Liver (tissue), 9 donors: ENCODE measurements around the gene LINS1. TPM values are rescaled to one million over a fixed set of nuclear protein-coding genes. Genes with fewer than 3 reads are reported as not detected.

Experiments
- DNase-seq: peaks from one replicate; pipeline ENCODE4 v3.0.0-alpha.2; 2017; ENCODE audit warnings: low spot score
- H3K27ac ChIP-seq, 2 donors: one replicate each; pipeline ENCODE4 v1.7.0; 2013; ENCODE audit warnings: inconsistent platforms in 2 of 2, low read length in 2 of 2, control low read depth in 1 of 2, low read depth in 1 of 2, mild to moderate bottlenecking in 1 of 2
- H3K27me3 ChIP-seq, 4 donors: one replicate each; pipeline versions ENCODE4 v1.6.1 to v1.7.0; 2013; ENCODE audit warnings: low read length in 3 of 4, inconsistent platforms in 1 of 4, mild to moderate bottlenecking in 1 of 4, moderate library complexity in 1 of 4; ENCODE audit not compliant: control insufficient read depth in 4 of 4, insufficient read depth in 4 of 4
- H3K36me3 ChIP-seq, 4 donors: one replicate each; pipeline versions ENCODE4 v1.6.1 to v1.7.0; 2013; ENCODE audit warnings: low read length in 3 of 4, mild to moderate bottlenecking in 3 of 4, low read depth in 1 of 4, moderate library complexity in 1 of 4; ENCODE audit not compliant: control insufficient read depth in 4 of 4, insufficient read depth in 3 of 4
- H3K4me1 ChIP-seq, 4 donors: one replicate each; pipeline versions ENCODE4 v1.6.1 to v1.7.0; 2013; ENCODE audit warnings: low read length in 3 of 4, mild to moderate bottlenecking in 3 of 4, moderate library complexity in 1 of 4; ENCODE audit not compliant: control insufficient read depth in 4 of 4, insufficient read depth in 4 of 4
- H3K4me3 ChIP-seq, 3 donors: one replicate each; pipeline versions ENCODE4 v1.6.1 to v1.7.0; 2013; ENCODE audit warnings: low read length in 3 of 3, control low read depth in 1 of 3, low read depth in 1 of 3, mild to moderate bottlenecking in 1 of 3
- H3K9ac ChIP-seq, 2 donors: one replicate each; pipeline ENCODE4 v1.7.0; 2013; ENCODE audit warnings: low read length in 2 of 2, mild to moderate bottlenecking in 2 of 2, moderate library complexity in 2 of 2, control low read depth in 1 of 2, low read depth in 1 of 2
- H3K9me3 ChIP-seq, 4 donors: one replicate each; pipeline versions ENCODE4 v1.6.1 to v1.7.0; 2013; ENCODE audit warnings: low read length in 3 of 4; ENCODE audit not compliant: control insufficient read depth in 4 of 4
- HNF4A ChIP-seq, 2 donors: conservative IDR thresholded peaks; 2 replicates each; pipeline ENCODE4 v1.6.1; 2016; ENCODE audit warnings: antibody characterized with exemption in 2 of 2, mild to moderate bottlenecking in 2 of 2
- JUND ChIP-seq, 2 donors: IDR thresholded peaks; 2 replicates each; pipeline ENCODE4 v1.6.1; 2016; ENCODE audit warnings: antibody characterized with exemption in 2 of 2
- NR2F2 ChIP-seq: IDR thresholded peaks from 2 replicates; pipeline ENCODE4 v1.6.1; 2016; ENCODE audit warnings: antibody characterized with exemption
- RAD21 ChIP-seq, 2 donors: IDR thresholded peaks; 2 replicates each; pipeline ENCODE4 v1.6.1; 2016; ENCODE audit warnings: antibody characterized with exemption in 2 of 2, mild to moderate bottlenecking in 2 of 2
- RXRA ChIP-seq, 2 donors: IDR thresholded peaks; 2 replicates each; pipeline ENCODE4 v1.6.1; 2017 to 2018; ENCODE audit warnings: antibody characterized with exemption in 2 of 2, mild to moderate bottlenecking in 1 of 2
- SP1 ChIP-seq: IDR thresholded peaks from 2 replicates; pipeline ENCODE4 v1.6.1; 2018; ENCODE audit warnings: antibody characterized with exemption, mild to moderate bottlenecking
- TAF1 ChIP-seq: conservative IDR thresholded peaks from 2 replicates; pipeline ENCODE4 v1.6.1; 2016; ENCODE audit warnings: antibody characterized with exemption, mild to moderate bottlenecking
- YY1 ChIP-seq: IDR thresholded peaks from 2 replicates; pipeline ENCODE4 v1.6.1; 2016; ENCODE audit warnings: antibody characterized with exemption, mild to moderate bottlenecking
- WGBS: extraction: QIAGEN DNeasy Blood & Tissue Kit; methylation state at CpG from one replicate; pipeline ENCODE4 v1.1.7; 2013; 5-methylcytosine and 5-hydroxymethylcytosine counted together
- polyA plus RNA-seq, 2 donors: library from polyadenylated mRNA; stranded (reverse) in 1 of 2; unstranded in 1 of 2; fragments of 200-250 nt in 1 of 2; fragments of >200 nt in 1 of 2; fragmentation: Nextera tagmentation in 1 of 2; extraction: Ambion mirVana in 1 of 2; gene quantifications; one replicate each; pipeline versions ENCODE4 v1.2.1 to v1.2.3, GENCODE V29; 2013 to 2015
- total RNA-seq, 2 donors: library from RNA; depleted of rRNA; stranded (reverse); fragments of >200 nt; gene quantifications; one replicate each; pipeline ENCODE4 v1.2.3, GENCODE V29; 2014
- TF ChIP-seq, protein P1 (sequence below): IDR thresholded peaks from 2 replicates; pipeline ENCODE4 v1.6.1; 2016; ENCODE audit warnings: antibody characterized with exemption, mild to moderate bottlenecking
- TF ChIP-seq, protein P2 (sequence below): fragments of 150-350 bp; IDR thresholded peaks from 2 replicates; pipeline ENCODE4 v1.5.1; 2017; ENCODE audit warnings: improper control_type of control experiment, low read depth, low read length; ENCODE audit not compliant: missing input control
- TF ChIP-seq, protein P3 (sequence below): IDR thresholded peaks from 2 replicates; pipeline ENCODE4 v1.6.1; 2016; ENCODE audit warnings: antibody characterized with exemption
- donor health status: healthy.
- donor health status: healthy.
- donor health status: healthy.
- donor health status: healthy.
- donor health status: healthy.

Gene LINS1
- total and polyA plus RNA-seq, 4 donors: 2.9 to 9.1 (median 6.3) TPM

- TF ChIP-seq, protein P1, sequence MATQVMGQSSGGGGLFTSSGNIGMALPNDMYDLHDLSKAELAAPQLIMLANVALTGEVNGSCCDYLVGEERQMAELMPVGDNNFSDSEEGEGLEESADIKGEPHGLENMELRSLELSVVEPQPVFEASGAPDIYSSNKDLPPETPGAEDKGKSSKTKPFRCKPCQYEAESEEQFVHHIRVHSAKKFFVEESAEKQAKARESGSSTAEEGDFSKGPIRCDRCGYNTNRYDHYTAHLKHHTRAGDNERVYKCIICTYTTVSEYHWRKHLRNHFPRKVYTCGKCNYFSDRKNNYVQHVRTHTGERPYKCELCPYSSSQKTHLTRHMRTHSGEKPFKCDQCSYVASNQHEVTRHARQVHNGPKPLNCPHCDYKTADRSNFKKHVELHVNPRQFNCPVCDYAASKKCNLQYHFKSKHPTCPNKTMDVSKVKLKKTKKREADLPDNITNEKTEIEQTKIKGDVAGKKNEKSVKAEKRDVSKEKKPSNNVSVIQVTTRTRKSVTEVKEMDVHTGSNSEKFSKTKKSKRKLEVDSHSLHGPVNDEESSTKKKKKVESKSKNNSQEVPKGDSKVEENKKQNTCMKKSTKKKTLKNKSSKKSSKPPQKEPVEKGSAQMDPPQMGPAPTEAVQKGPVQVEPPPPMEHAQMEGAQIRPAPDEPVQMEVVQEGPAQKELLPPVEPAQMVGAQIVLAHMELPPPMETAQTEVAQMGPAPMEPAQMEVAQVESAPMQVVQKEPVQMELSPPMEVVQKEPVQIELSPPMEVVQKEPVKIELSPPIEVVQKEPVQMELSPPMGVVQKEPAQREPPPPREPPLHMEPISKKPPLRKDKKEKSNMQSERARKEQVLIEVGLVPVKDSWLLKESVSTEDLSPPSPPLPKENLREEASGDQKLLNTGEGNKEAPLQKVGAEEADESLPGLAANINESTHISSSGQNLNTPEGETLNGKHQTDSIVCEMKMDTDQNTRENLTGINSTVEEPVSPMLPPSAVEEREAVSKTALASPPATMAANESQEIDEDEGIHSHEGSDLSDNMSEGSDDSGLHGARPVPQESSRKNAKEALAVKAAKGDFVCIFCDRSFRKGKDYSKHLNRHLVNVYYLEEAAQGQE: no peak
- TF ChIP-seq SP1 (no peak), TAF1 (no peak)
These were observed 21.6 kb downstream of the LINS1 start (continued) for GRCh38 chr15:100580414-100580813.

- no peak overlapping the region for H3K27ac ChIP-seq
- no peak overlapping the region for H3K4me3 ChIP-seq
- no peak for DNase-seq
- peaks cover 0 to 20% (median 6%) of the 10 kb centered on the region in 4 donors for H3K36me3 ChIP-seq
- H3K4me1 ChIP-seq: no peaks in the 10 kb centered on the region
- no peaks in the 10 kb centered on the region for H3K27me3 ChIP-seq
- H3K9me3 ChIP-seq: no peaks in the 10 kb centered on the region
- H3K9ac ChIP-seq: no peak overlapping the region
- 91% methylated on average over 4 of the region's 4 CpGs for WGBS
- TF ChIP-seq JUND (IDR thresholded peaks at IDR 0.05): no peak
These were observed 28.5 kb downstream of the LINS1 start for GRCh38 chr15:100573526-100573925.

DNA sequence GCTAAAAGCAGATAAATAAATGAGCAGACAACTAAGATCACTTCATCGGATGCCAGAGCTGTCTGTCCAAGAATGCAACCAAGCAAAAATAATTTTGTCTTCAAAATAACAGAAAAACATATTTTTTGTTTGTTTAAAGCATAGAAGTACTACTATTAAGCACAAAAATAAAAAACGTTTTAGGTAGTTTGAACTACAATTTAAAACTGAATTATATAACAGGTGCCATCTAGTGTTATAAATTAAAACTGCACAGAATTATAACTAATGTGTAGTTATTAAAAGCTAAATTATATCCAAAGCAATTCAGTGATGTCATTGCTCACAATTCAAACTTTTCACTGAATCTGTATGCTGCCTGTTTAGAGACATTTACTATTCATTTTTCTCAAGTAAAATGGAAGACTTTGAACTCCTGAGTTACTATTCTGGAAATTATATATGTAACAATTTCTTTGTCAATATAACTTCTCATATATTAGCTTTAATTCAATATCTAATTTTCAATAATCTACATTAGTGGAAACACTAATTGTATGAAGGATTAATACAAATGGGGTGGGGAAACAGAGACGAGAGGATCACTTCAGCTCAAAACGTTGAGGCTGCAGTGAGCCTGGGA is 29.5 kb downstream of the LINS1 start:
- H3K4me3 ChIP-seq: no peak overlapping the region
- no peaks in the 10 kb centered on the region for H3K4me1 ChIP-seq
- H3K9me3 ChIP-seq: no peaks in the 10 kb centered on the region
- TF ChIP-seq RAD21 (IDR thresholded peaks at IDR 0.05) (peak; percentile 71 to 74), NR2F2 (no peak)
- TF ChIP-seq, protein P2, sequence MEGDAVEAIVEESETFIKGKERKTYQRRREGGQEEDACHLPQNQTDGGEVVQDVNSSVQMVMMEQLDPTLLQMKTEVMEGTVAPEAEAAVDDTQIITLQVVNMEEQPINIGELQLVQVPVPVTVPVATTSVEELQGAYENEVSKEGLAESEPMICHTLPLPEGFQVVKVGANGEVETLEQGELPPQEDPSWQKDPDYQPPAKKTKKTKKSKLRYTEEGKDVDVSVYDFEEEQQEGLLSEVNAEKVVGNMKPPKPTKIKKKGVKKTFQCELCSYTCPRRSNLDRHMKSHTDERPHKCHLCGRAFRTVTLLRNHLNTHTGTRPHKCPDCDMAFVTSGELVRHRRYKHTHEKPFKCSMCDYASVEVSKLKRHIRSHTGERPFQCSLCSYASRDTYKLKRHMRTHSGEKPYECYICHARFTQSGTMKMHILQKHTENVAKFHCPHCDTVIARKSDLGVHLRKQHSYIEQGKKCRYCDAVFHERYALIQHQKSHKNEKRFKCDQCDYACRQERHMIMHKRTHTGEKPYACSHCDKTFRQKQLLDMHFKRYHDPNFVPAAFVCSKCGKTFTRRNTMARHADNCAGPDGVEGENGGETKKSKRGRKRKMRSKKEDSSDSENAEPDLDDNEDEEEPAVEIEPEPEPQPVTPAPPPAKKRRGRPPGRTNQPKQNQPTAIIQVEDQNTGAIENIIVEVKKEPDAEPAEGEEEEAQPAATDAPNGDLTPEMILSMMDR: peak; percentile 43
- no peak for DNase-seq
- 70% methylated on average over 4 of the region's 4 CpGs for WGBS
- H3K27me3 ChIP-seq: no peaks in the 10 kb centered on the region
- no peak overlapping the region for H3K27ac ChIP-seq
- H3K9ac ChIP-seq: no peak overlapping the region
- H3K36me3 ChIP-seq: peaks cover 0 to 22% (median 8%) of the 10 kb centered on the region in 4 donors

- TF ChIP-seq TAF1: no peak
- TF ChIP-seq, protein P3, sequence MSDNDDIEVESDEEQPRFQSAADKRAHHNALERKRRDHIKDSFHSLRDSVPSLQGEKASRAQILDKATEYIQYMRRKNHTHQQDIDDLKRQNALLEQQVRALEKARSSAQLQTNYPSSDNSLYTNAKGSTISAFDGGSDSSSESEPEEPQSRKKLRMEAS: no peak
- TF ChIP-seq HNF4A (conservative IDR thresholded peaks at IDR 0.05): no peak
- no peak for TF ChIP-seq JUND (IDR thresholded peaks at IDR 0.05)
- TF ChIP-seq RAD21 (IDR thresholded peaks at IDR 0.05): no peak
- no peak for TF ChIP-seq YY1
- no peak for TF ChIP-seq NR2F2
- no peak for TF ChIP-seq RXRA (IDR thresholded peaks at IDR 0.05)
- Histone ChIP-seq H3K4me3 (no peak overlapping the region), H3K4me1 (no peaks in the 10 kb centered on the region), H3K27ac (no peak overlapping the region), H3K9me3 (no peaks in the 10 kb centered on the region), H3K27me3 (no peaks in the 10 kb centered on the region), H3K9ac (no peak overlapping the region), H3K36me3 (peaks cover 0 to 22% (median 8%) of the 10 kb centered on the region in 4 donors)
- no peak for DNase-seq
- 90% methylated on average over 6 of the region's 6 CpGs for WGBS
These were observed 30.3 kb downstream of the LINS1 start for GRCh38 chr15:100571592-100572167.
